K562 treated with DMSO at 1 percent for 48 hours (cell line): ENCODE results near the gene KIF20B. TPM values are rescaled to one million over a fixed set of nuclear protein-coding genes. Genes with fewer than 3 reads are reported as not detected.

Experiments
- total RNA-seq: library from RNA; unstranded; fragments of 300-600 nt; gene quantifications from 2 replicates; pipeline ENCODE4 v1.2.3, GENCODE V29; 2022; ENCODE audit warnings: low replicate concordance; ENCODE audit errors: extremely low read depth

KIF20B gene, protein sequence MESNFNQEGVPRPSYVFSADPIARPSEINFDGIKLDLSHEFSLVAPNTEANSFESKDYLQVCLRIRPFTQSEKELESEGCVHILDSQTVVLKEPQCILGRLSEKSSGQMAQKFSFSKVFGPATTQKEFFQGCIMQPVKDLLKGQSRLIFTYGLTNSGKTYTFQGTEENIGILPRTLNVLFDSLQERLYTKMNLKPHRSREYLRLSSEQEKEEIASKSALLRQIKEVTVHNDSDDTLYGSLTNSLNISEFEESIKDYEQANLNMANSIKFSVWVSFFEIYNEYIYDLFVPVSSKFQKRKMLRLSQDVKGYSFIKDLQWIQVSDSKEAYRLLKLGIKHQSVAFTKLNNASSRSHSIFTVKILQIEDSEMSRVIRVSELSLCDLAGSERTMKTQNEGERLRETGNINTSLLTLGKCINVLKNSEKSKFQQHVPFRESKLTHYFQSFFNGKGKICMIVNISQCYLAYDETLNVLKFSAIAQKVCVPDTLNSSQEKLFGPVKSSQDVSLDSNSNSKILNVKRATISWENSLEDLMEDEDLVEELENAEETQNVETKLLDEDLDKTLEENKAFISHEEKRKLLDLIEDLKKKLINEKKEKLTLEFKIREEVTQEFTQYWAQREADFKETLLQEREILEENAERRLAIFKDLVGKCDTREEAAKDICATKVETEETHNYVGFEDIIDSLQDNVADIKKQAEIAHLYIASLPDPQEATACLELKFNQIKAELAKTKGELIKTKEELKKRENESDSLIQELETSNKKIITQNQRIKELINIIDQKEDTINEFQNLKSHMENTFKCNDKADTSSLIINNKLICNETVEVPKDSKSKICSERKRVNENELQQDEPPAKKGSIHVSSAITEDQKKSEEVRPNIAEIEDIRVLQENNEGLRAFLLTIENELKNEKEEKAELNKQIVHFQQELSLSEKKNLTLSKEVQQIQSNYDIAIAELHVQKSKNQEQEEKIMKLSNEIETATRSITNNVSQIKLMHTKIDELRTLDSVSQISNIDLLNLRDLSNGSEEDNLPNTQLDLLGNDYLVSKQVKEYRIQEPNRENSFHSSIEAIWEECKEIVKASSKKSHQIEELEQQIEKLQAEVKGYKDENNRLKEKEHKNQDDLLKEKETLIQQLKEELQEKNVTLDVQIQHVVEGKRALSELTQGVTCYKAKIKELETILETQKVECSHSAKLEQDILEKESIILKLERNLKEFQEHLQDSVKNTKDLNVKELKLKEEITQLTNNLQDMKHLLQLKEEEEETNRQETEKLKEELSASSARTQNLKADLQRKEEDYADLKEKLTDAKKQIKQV (N-terminal part only)
- not detected in 2 replicates for total RNA-seq

DNA sequence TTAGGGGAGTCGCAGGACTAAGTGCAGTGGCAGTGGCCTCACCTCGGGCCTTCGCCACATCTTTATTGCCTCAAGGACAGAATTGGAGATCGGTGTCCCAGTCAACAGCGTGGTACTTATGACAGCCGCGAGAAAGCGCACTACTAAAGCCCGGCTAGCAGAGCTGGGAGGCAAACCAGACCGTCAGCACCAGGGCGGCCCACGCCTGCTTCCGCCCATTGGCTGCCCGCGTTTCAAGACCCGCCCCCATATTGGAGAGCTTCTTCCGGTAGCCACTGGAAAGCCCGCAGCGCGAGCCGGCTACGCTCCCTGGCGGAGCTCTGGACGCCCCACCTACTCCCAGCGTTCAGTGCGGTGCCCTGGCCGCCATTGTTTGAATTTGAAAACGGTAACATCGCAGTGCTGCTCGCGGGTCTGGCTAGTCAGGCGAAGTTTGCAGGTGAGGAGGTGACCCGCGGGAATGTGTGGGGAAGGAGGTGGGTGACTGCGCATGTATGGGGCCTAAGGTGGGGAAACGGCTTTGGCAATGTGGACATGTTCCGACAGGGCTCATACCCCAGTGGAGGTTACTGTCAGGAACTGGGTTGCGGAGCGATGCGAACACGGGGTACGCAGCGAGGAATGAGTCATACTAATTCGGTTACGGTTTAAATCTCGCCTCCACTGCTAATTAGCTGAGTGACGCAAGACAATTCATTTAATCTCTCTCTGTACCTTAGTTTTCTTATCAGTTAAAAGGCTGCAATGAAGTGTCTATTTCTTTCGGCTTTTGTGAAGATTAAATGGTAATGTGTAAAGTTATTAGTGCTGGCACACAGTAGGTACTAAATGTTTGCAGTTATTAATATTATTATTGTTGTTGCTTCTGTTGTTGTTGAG, at the start of gene KIF20B:
Gene KIF20B, plus strand, starts transcription at position 349 of the 879 bp plus-strand sequence. CDS start 3,705 bp downstream, outside the sequence.

Other genes starting within 250 kb of the KIF20B start
- not detected in 2 replicates for gene SLC16A12, start 166.0 kb upstream of the KIF20B start, total RNA-seq
- not detected in 2 replicates for gene PANK1, start 56.3 kb upstream of the KIF20B start, total RNA-seq